Small intestine (tissue), 7 donors: ENCODE results near the gene POLR2I. TPM values are rescaled to one million over a fixed set of nuclear protein-coding genes. Genes with fewer than 3 reads are reported as not detected.
"Not testable (repeated sequence)": the region's sequence is repeated elsewhere in the genome, so short reads cannot be mapped to it uniquely, and the experiment has no call there.

Experiments used
- DNase-seq, 2 donors: peaks; one replicate each; pipeline versions ENCODE4 v3.0.0 to v3.0.0-alpha.2; 2013
- FAIRE-seq: peaks from 2 replicates; lab custom pipeline; 2012; peaks lifted over from hg19 to GRCh38; lab: Jason Lieb, UNC
- H3K27ac ChIP-seq, 3 donors: one replicate each; pipeline ENCODE4 v1.5.1; 2013; ENCODE audit warnings: low read length in 2 of 3, mild to moderate bottlenecking in 2 of 3, control low read depth in 1 of 3, inconsistent platforms in 1 of 3, low read depth in 1 of 3, moderate library complexity in 1 of 3
- H3K27me3 ChIP-seq, 3 donors: one replicate each; pipeline ENCODE4 v1.6.1; 2013; ENCODE audit warnings: low read length in 3 of 3, inconsistent platforms in 1 of 3; ENCODE audit not compliant: control insufficient read depth in 3 of 3, insufficient read depth in 3 of 3
- H3K36me3 ChIP-seq, 3 donors: one replicate each; pipeline ENCODE4 v1.6.1; 2013; ENCODE audit warnings: low read length in 3 of 3, inconsistent platforms in 1 of 3, low read depth in 1 of 3, mild to moderate bottlenecking in 1 of 3, moderate library complexity in 1 of 3; ENCODE audit not compliant: control insufficient read depth in 3 of 3, insufficient read depth in 2 of 3
- H3K4me1 ChIP-seq, 3 donors: one replicate each; pipeline ENCODE4 v1.6.1; 2013; ENCODE audit warnings: low read length in 2 of 3, inconsistent platforms in 1 of 3, low read depth in 1 of 3, mild to moderate bottlenecking in 1 of 3, moderate library complexity in 1 of 3; ENCODE audit not compliant: control insufficient read depth in 3 of 3, insufficient read depth in 2 of 3
- H3K4me3 ChIP-seq, 3 donors: one replicate each; pipeline ENCODE4 v1.5.1; 2013; ENCODE audit warnings: low read length in 3 of 3, control low read depth in 1 of 3, inconsistent platforms in 1 of 3, low read depth in 1 of 3, mild to moderate bottlenecking in 1 of 3, moderate library complexity in 1 of 3
- H3K9me3 ChIP-seq, 2 donors: one replicate each; pipeline ENCODE4 v1.6.1; 2013; ENCODE audit warnings: low read depth in 1 of 2, low read length in 1 of 2; ENCODE audit not compliant: control insufficient read depth in 2 of 2, insufficient read depth in 1 of 2
- WGBS, 3 donors: extraction: QIAGEN DNeasy Blood & Tissue Kit; methylation state at CpG; one replicate each; pipeline ENCODE4 v1.1.7; 2013; 5-methylcytosine and 5-hydroxymethylcytosine counted together
- polyA plus RNA-seq, 4 donors: library from polyadenylated mRNA; stranded (reverse) in 3 of 4; unstranded in 1 of 4; fragments of 200-250 nt in 3 of 4; fragments of 120-200 nt in 1 of 4; gene quantifications; one replicate each; pipeline versions ENCODE4 v1.2.1 to v1.2.3, GENCODE V29; 2013
- donor health status: healthy with polysubstance abuse.
- donor health status: control.
- donor health status: control.
- donor health status: Bipolar disorder and iron deficiency.
- donor health status: healthy.

Gene POLR2I
- polyA plus RNA-seq, 4 donors = 46.5 to 77.5 (median 66.5) TPM

DNA sequence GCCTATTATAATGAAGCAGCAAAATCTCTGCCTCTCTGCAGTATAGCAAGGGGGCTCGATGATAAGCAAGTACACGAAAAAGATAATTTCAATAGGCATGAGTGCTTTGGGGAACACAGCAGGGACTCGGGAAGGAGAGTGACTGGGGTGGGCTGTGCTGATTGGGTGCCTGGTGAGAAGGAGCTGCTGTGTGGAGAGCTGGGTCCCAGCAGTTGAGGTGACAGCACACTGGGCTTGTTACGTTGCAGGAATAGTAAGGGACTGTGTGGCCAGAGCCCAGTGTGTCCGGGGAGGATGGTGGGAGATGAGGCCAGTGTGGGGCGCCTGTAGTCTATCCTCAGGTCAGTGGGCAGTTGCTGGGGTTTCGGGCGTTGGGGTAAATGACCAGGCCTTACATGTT is 42.6 kb downstream of the POLR2I start:
- DNase-seq (no peak), FAIRE-seq (no peak)
- 87 to 97% (median 90%) methylated on average over 8 of the region's 8 CpGs for WGBS, 3 donors
- H3K27me3 ChIP-seq = no peaks in the 10 kb centered on the region
- H3K36me3 ChIP-seq = peaks cover 0 to 22% (median 0%) of the 10 kb centered on the region in 3 donors
- H3K4me1 ChIP-seq = no peaks in the 10 kb centered on the region
- no peak overlapping the region for H3K27ac ChIP-seq
- H3K9me3 ChIP-seq = no peaks in the 10 kb centered on the region
- H3K4me3 ChIP-seq = no peak overlapping the region

DNA sequence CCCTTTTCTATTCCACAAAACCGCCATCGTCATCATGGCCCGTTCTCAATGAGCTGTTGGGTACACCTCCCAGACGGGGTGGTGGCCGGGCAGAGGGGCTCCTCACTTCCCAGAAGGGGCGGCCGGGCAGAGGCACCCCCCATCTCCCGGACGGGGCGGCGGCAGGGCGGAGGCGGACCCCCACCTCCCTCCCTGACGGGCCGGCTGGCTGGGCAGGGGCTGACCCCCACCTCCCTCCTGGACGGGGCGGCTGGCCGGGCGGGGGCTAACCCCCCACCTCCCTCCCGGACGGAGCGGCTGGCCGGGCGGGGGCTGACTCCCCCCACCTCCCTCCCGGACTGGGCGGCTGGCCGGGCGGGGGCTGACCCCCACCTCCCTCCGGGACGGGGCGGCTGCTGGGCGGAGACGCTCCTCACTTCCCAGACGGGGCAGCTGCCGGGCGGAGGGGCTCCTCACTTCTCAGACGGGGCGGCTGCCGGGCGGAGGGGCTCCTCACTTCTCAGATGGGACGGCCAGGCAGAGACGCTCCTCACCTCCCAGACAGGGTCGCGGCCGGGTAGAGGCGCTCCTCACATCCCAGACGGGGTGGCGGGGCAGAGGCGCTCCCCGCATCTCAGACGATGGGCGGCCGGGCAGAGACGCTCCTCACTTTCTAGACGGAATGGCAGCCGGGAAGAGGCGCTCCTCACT is 45.7 kb downstream of the POLR2I start:
- WGBS, 3 donors = 98% methylated on average over 27 to 54 of the region's 57 CpGs
- H3K9me3 ChIP-seq = not testable (repeated sequence)

DNA sequence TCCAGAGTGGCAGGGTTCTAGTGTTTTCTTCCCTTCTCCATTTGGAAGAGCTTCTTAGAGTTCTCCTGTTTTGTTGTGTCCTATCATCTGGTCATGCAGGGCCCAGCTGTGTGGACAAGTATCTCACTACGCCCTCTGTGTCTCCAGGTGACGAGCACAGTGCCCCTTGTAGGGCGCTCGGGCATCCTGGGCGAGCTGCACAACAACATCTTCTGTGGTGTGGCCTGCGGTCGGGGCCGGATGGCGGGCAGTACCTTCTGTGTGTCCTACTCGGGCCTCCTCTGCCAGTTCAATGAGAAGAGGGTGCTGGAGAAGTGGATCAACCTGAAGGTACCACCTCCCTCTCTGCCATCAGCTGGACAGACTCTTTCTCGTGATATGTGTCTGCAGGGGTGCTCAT is 47.0 kb downstream of the POLR2I start:
- no peaks in the 10 kb centered on the region for H3K27me3 ChIP-seq
- H3K36me3 ChIP-seq = peaks cover 0 to 26% (median 0%) of the 10 kb centered on the region in 3 donors
- 92 to 97% (median 92%) methylated on average over 11 of the region's 11 CpGs for WGBS, 3 donors
- H3K4me1 ChIP-seq = no peaks in the 10 kb centered on the region
- H3K4me3 ChIP-seq = no peak overlapping the region
- no peaks in the 10 kb centered on the region for H3K9me3 ChIP-seq
- DNase-seq (no peak), FAIRE-seq (no peak)
- H3K27ac ChIP-seq = no peak overlapping the region

More for the DNA sequence above, 45.7 kb downstream of the POLR2I start:
- not testable (repeated sequence) for H3K4me1 ChIP-seq, H3K27me3 ChIP-seq, H3K4me3 ChIP-seq, DNase-seq, H3K27ac ChIP-seq, FAIRE-seq
- peaks cover 0 to 33% (median 0%) of the 10 kb centered on the region in 3 donors for H3K36me3 ChIP-seq

DNA sequence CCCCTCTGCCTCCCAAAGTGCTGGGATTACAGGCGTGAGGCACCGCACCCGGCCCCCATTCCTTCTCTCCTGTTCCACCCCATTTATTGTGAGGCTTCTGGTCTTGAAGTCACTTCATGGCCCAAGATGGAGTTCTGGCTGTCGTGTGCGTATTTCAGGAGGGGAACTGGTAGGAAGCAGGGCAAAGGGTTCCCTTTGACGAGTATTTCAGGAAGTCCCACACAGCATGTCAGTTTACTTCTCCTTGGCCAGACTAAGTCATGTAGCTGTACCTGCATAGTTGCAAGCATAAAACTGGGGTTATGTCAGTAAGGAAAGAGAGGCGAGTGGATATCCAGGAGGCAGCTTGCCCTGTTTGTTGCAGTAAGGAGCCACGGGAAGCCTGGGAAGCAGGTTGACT is 49.8 kb downstream of the POLR2I start:
- no peak overlapping the region for H3K4me3 ChIP-seq
- no peak for DNase-seq
- no peaks in the 10 kb centered on the region for H3K27me3 ChIP-seq
- WGBS, 3 donors = 91 to 93% (median 92%) methylated on average over 8 of the region's 8 CpGs
- no peak for FAIRE-seq
- no peaks in the 10 kb centered on the region for H3K9me3 ChIP-seq
- H3K27ac ChIP-seq = no peak overlapping the region
- no peaks in the 10 kb centered on the region for H3K4me1 ChIP-seq
- peaks cover 0 to 31% (median 0%) of the 10 kb centered on the region in 3 donors for H3K36me3 ChIP-seq

Other genes starting within 250 kb of the POLR2I start
- 10 to 100 TPM in 1 of 4 donors, 1 to 10 TPM in 2, not detected in 1; 3.6 to 13.8 (median 4.7) TPM for gene APLP1, start 246.3 kb downstream of the POLR2I start, polyA plus RNA-seq
- gene NFKBID, start 214.3 kb downstream of the POLR2I start, polyA plus RNA-seq = 1 to 10 TPM; 5.1 to 7.6 (median 6.4) TPM
- gene HCST, start 212.3 kb downstream of the POLR2I start, polyA plus RNA-seq = 10 to 100 TPM in 2 of 4 donors, 1 to 10 TPM in 2; 2.7 to 17.6 (median 11.0) TPM
- 100 to 1,000 TPM in 1 of 4 donors, 10 to 100 TPM in 3; 15.9 to 128 (median 63.8) TPM for gene TYROBP, start 206.6 kb downstream of the POLR2I start, polyA plus RNA-seq
- 10 to 100 TPM in 2 of 4 donors, 1 to 10 TPM in 2; 3.5 to 11.7 (median 8.7) TPM for gene LRFN3, start 178.5 kb downstream of the POLR2I start, polyA plus RNA-seq
- 10 to 100 TPM; 27.8 to 58.4 (median 36.4) TPM for gene SDHAF1, start 119.7 kb downstream of the POLR2I start, polyA plus RNA-seq
- gene SYNE4, start 106.1 kb downstream of the POLR2I start, polyA plus RNA-seq = 10 to 100 TPM in 1 of 4 donors, 1 to 10 TPM in 3; 3.0 to 16.0 (median 3.7) TPM
- 10 to 100 TPM; 14.3 to 19.7 (median 15.6) TPM for gene ALKBH6, start 100.7 kb downstream of the POLR2I start, polyA plus RNA-seq
- gene CLIP3, start 82.0 kb downstream of the POLR2I start, polyA plus RNA-seq = 1 to 10 TPM in 3 of 4 donors, under 1 TPM in 1; 0.45 to 7.5 (median 4.6) TPM
- gene THAP8, start 60.6 kb downstream of the POLR2I start, polyA plus RNA-seq = 1 to 10 TPM; 5.3 to 8.9 (median 6.6) TPM
- 1 to 10 TPM in 2 of 4 donors, under 1 TPM in 2; 0.22 to 5.0 (median 1.4) TPM for gene WDR62, start 60.0 kb downstream of the POLR2I start, polyA plus RNA-seq
- not detected for gene OVOL3, start 3.7 kb downstream of the POLR2I start, polyA plus RNA-seq
- 100 to 1,000 TPM in 3 of 4 donors, 10 to 100 TPM in 1; 75.0 to 133 (median 113) TPM for gene TBCB, start 593 bp upstream of the POLR2I start, polyA plus RNA-seq
- gene CAPNS1, start 25.2 kb upstream of the POLR2I start, polyA plus RNA-seq = 1,000 to 10,000 TPM in 1 of 4 donors, 100 to 1,000 TPM in 3; 600 to 1,094 (median 775) TPM
- 10 to 100 TPM in 2 of 4 donors, 1 to 10 TPM in 2; 1.3 to 26.2 (median 9.9) TPM for gene COX7A1, start 37.6 kb upstream of the POLR2I start, polyA plus RNA-seq
- 1 to 10 TPM; 1.6 to 4.8 (median 2.8) TPM for gene ZNF565, start 99.8 kb upstream of the POLR2I start, polyA plus RNA-seq
- gene ZNF146, start 100.2 kb upstream of the POLR2I start, polyA plus RNA-seq = 10 to 100 TPM; 18.4 to 71.6 (median 25.7) TPM